ENCODE measurements around the gene TRIM14.

DNA sequence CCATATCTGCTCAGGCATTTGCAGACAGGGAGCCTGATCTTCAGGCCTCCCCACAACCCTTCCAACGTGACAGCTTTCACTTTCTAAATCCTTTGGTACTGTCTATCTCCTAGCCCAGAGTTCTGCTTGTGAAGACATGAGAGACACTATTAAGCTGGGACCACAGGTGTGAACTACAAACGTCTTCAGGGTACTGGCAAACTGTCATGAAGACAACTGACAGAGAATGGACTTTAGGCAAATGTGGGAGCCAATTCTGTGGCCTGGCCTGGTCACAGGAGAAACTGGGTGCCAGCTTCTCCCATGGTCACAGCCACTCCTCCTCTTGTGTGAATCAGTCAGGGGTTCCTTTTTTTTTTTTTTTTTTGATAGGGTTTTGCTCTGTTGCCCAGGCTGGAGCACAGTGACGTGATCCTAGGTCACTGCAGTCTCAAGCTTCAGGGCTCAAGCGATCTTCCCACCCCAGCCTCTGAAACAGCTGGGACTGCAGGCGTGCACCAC is 10.4 kb downstream of the TRIM14 start:
- TF ChIP-seq, protein P1, sequence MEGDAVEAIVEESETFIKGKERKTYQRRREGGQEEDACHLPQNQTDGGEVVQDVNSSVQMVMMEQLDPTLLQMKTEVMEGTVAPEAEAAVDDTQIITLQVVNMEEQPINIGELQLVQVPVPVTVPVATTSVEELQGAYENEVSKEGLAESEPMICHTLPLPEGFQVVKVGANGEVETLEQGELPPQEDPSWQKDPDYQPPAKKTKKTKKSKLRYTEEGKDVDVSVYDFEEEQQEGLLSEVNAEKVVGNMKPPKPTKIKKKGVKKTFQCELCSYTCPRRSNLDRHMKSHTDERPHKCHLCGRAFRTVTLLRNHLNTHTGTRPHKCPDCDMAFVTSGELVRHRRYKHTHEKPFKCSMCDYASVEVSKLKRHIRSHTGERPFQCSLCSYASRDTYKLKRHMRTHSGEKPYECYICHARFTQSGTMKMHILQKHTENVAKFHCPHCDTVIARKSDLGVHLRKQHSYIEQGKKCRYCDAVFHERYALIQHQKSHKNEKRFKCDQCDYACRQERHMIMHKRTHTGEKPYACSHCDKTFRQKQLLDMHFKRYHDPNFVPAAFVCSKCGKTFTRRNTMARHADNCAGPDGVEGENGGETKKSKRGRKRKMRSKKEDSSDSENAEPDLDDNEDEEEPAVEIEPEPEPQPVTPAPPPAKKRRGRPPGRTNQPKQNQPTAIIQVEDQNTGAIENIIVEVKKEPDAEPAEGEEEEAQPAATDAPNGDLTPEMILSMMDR (IDR thresholded peaks at IDR 0.05) = no peak
- no peak for TF ChIP-seq POLR2A (IDR thresholded peaks at IDR 0.05)
- TF ChIP-seq POLR2AphosphoS5 (IDR thresholded peaks at IDR 0.05; ENCODE audit: insufficient read depth in 1 of 2, low read depth in 1 of 2) = no peak

All from vagina (tissue), 2 donors.